ENCODE measurements around the gene TNPO1. TPM values are rescaled to one million over a fixed set of nuclear protein-coding genes. Genes with fewer than 3 reads are reported as not detected.

TNPO1 gene
- total and polyA plus RNA-seq, 11 donors = 6.4 to 92.2 (median 67.2) TPM

DNA sequence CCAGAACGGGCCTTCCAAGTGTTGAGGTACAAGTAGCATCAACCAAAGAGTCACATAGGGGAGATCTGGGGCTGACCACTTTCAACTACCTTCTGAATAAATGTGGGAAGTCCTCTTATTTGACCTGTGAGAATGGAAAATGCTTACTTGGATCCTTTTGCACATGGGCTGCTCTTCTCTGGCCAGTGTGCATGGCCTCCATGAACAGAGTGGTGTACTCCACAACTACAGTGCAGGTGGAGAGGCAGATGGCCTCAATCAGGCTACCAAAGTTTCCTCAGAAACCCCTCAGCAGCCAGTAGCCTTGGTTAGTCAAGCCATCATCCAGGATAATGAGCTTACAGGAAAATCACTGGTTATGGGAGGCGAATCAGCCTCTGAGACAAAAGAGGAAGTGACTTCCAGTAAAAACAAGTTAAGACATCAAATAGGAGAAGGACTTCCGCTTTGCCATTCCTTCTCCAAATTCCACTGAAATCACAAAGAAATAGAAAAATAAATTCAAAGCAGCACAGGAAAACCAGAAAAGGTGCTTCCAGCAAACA lies 121.1 kb downstream of the TNPO1 start:
- Histone ChIP-seq H3K27ac (peak overlapping the region in 11 of 12 donors; percentile 46 to 87 (median 58)), H3K9me3 (no peaks in the 10 kb centered on the region), H3K4me1 (peaks cover 0 to 46% (median 7%) of the 10 kb centered on the region in 12 donors), H3K27me3 (no peaks in the 10 kb centered on the region), H3K36me3 (no peaks in the 10 kb centered on the region), H3K4me3 (no peak overlapping the region)
- WGBS, 4 donors = 66 to 76% (median 73%) methylated on average over 3 of the region's 3 CpGs
- TF ChIP-seq, protein P1, sequence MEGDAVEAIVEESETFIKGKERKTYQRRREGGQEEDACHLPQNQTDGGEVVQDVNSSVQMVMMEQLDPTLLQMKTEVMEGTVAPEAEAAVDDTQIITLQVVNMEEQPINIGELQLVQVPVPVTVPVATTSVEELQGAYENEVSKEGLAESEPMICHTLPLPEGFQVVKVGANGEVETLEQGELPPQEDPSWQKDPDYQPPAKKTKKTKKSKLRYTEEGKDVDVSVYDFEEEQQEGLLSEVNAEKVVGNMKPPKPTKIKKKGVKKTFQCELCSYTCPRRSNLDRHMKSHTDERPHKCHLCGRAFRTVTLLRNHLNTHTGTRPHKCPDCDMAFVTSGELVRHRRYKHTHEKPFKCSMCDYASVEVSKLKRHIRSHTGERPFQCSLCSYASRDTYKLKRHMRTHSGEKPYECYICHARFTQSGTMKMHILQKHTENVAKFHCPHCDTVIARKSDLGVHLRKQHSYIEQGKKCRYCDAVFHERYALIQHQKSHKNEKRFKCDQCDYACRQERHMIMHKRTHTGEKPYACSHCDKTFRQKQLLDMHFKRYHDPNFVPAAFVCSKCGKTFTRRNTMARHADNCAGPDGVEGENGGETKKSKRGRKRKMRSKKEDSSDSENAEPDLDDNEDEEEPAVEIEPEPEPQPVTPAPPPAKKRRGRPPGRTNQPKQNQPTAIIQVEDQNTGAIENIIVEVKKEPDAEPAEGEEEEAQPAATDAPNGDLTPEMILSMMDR (IDR thresholded peaks at IDR 0.05) = no peak
- TF ChIP-seq POLR2A (IDR thresholded peaks at IDR 0.05) = no peak
- DNase-seq (no peak), ATAC-seq (peak in 2 of 4 donors; percentile 45 to 50)
- intact Hi-C loops (cut with DNase I) = loop anchor here in 1 of 10 donors (2.0 kb wide), 1 partner anchor 17 kb away; no protein-coding TSS in a partner anchor

GRCh38 chr5:72938206-72938605 lies 121.7 kb downstream of the TNPO1 start:
- no peaks in the 10 kb centered on the region for H3K9me3 ChIP-seq
- H3K27ac ChIP-seq = peak overlapping the region in 11 of 12 donors; percentile 46 to 87 (median 58)
- no peaks in the 10 kb centered on the region for H3K36me3 ChIP-seq
- H3K27me3 ChIP-seq = no peaks in the 10 kb centered on the region
- no peak overlapping the region for H3K4me3 ChIP-seq
- intact Hi-C loops (cut with DNase I) = loop anchor here in 1 of 10 donors (2.0 kb wide), 1 partner anchor 17 kb away; no protein-coding TSS in a partner anchor
- ATAC-seq = peak; percentile 29 to 91 (median 86)
- 35 to 60% (median 38%) methylated on average over 1 of the region's 1 CpG for WGBS, 4 donors
- peaks cover 0 to 46% (median 7%) of the 10 kb centered on the region in 12 donors for H3K4me1 ChIP-seq
- TF ChIP-seq, protein P1 (IDR thresholded peaks at IDR 0.05) = no peak
- TF ChIP-seq POLR2A (IDR thresholded peaks at IDR 0.05) = no peak
- DNase-seq = peak in 1 of 5 donors; percentile 17

DNA sequence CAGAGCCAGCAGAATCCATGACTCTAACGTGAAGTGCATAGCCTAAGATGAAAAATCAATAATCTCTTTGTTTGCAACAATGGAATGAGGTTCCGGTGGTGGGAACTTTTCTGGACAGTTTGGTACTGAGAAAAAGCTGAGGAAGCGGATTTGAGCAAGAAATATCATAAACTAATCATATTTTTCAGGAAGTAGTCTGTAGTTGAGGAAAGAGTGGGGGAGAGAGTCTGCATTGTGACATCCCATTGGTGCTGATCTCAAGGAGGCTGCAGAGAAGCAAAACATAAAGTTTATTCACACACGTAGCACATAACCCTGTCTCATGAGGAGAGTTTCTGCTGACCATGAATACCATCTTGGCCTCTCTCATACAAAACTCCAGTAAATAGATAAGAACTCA lies 123.6 kb downstream of the TNPO1 start:
- Histone ChIP-seq H3K27me3 (no peaks in the 10 kb centered on the region), H3K27ac (peak overlapping the region in 1 of 12 donors; percentile 87), H3K9me3 (no peaks in the 10 kb centered on the region), H3K36me3 (no peaks in the 10 kb centered on the region), H3K4me1 (peaks cover 0 to 46% (median 7%) of the 10 kb centered on the region in 12 donors), H3K4me3 (no peak overlapping the region)
- TF ChIP-seq, protein P1 (IDR thresholded peaks at IDR 0.05) = no peak
- TF ChIP-seq POLR2A (IDR thresholded peaks at IDR 0.05) = no peak
- 51 to 67% (median 55%) methylated on average over 4 of the region's 4 CpGs for WGBS, 4 donors
- intact Hi-C loops (cut with DNase I) = no loop called here
- ATAC-seq (peak in 3 of 4 donors; percentile 22 to 48 (median 25)), DNase-seq (no peak)

DNA sequence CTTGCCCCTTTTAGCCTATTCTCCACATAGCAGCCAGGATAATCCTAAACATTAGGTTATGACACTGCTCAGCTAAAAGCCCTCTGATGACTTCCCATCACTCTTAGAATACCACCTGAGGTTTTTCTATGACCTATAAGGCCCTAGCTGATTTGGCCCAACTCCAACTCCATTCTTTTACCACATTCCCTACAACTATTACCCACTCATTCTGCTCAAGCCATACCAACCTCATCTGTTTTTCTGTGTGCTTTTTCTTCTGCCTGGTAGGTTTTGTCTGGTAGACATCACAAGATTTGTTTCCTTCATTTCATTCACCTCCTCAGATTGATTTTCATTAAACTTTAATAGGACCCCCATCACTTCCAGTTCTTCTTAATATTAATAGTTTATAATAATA lies 126.8 kb downstream of the TNPO1 start:
- Histone ChIP-seq H3K9me3 (no peaks in the 10 kb centered on the region), H3K36me3 (no peaks in the 10 kb centered on the region), H3K4me3 (no peak overlapping the region), H3K27me3 (no peaks in the 10 kb centered on the region), H3K4me1 (peaks cover 0 to 26% (median 4%) of the 10 kb centered on the region in 12 donors), H3K27ac (no peak overlapping the region)
- TF ChIP-seq POLR2A (IDR thresholded peaks at IDR 0.05) = no peak
- TF ChIP-seq, protein P1 (IDR thresholded peaks at IDR 0.05) = no peak
- no peak for DNase-seq
- ATAC-seq = no peak
- intact Hi-C loops (cut with DNase I) = no loop called here
